CD4-positive, alpha-beta T cell (primary cell): ENCODE results near the gene MAPK8IP2. TPM values are rescaled to one million over a fixed set of nuclear protein-coding genes. Genes with fewer than 3 reads are reported as not detected.

Experiments
- ATAC-seq: fragments of 200-7000 bp; cut with Tn5 transposase; one replicate; pipeline ENCODE4 v1.10.0; 2022; ENCODE audit warnings: mild to moderate bottlenecking; ENCODE audit not compliant: poor library complexity
- CTCF ChIA-PET: fragments of 350-600 bp; sonication (Branson Sonifier 250); formaldehyde crosslinking; loops from one replicate; lab custom pipeline; 2021; ENCODE audit warnings: antibody characterized with exemption, inconsistent platforms; lab: Charles Lee
- POLR2A ChIA-PET: fragments of 350-600 bp; sonication (Branson Sonifier 250); formaldehyde crosslinking; loops from one replicate; lab custom pipeline; 2021; ENCODE audit warnings: antibody characterized with exemption, inconsistent platforms; lab: Charles Lee
- DNase-seq, 14 experiments: peaks; one replicate each; pipeline ENCODE4 v3.0.0-alpha.2; 2013 to 2020; ENCODE audit warnings: mixed read lengths in 2 of 14
- H3K27ac ChIP-seq, 2 donors: one replicate each; pipeline versions ENCODE4 v1.5.1 to v1.7.0; 2013; ENCODE audit warnings: low read length in 2 of 2, low read depth in 1 of 2, mild to moderate bottlenecking in 1 of 2
- H3K27me3 ChIP-seq, 2 experiments: 1 replicate in 1 of 2; 2 replicates in 1 of 2; pipeline versions ENCODE4 v1.6.1 to v1.7.0; 2013; ENCODE audit warnings: low read length in 2 of 2, control low read depth in 1 of 2, mild to moderate bottlenecking in 1 of 2, moderate library complexity in 1 of 2; ENCODE audit not compliant: insufficient read depth in 2 of 2, control insufficient read depth in 1 of 2
- H3K36me3 ChIP-seq: one replicate; pipeline ENCODE4 v1.6.1; 2013; ENCODE audit warnings: low read length, control low read depth; ENCODE audit not compliant: insufficient read depth
- H3K4me1 ChIP-seq: one replicate; pipeline ENCODE4 v1.6.1; 2013; ENCODE audit warnings: low read length, control low read depth; ENCODE audit not compliant: insufficient read depth
- H3K4me3 ChIP-seq: one replicate; pipeline ENCODE4 v1.5.1; 2013; ENCODE audit warnings: mild to moderate bottlenecking, low read length, moderate library complexity
- H3K9me3 ChIP-seq, 2 experiments: 1 replicate in 1 of 2; 2 replicates in 1 of 2; pipeline versions ENCODE4 v1.6.1 to v1.7.0; 2013; ENCODE audit warnings: low read length in 2 of 2, mild to moderate bottlenecking in 2 of 2, control low read depth in 1 of 2, moderate library complexity in 1 of 2; ENCODE audit not compliant: control insufficient read depth in 1 of 2, insufficient read depth in 1 of 2
- H3K27ac Mint-ChIP-seq: one replicate; pipeline ENCODE4 v1.8.0; 2020; ENCODE audit warnings: mixed read lengths
- H3K27me3 Mint-ChIP-seq: one replicate; pipeline ENCODE4 v1.8.0; 2021; ENCODE audit warnings: mixed read lengths
- H3K36me3 Mint-ChIP-seq: one replicate; pipeline ENCODE4 v1.8.0; 2021; ENCODE audit warnings: low read depth, mixed read lengths
- H3K4me1 Mint-ChIP-seq: one replicate; pipeline ENCODE4 v1.8.0; 2021; ENCODE audit warnings: low read depth, mixed read lengths
- H3K4me3 Mint-ChIP-seq: one replicate; pipeline ENCODE4 v1.8.0; 2020; ENCODE audit warnings: mild to moderate bottlenecking, mixed read lengths
- H3K9me3 Mint-ChIP-seq: one replicate; pipeline ENCODE4 v1.8.0; 2020; ENCODE audit warnings: mixed read lengths
- intact Hi-C, 2 experiments: fragments of 100-400 bp; cut with DNase I in 1 of 2; cut with micrococcal nuclease in 1 of 2; formaldehyde crosslinking; loops; one replicate each; pipeline versions ENCODE4 v1.15.1 to v1.9.0; 2023 to 2025; cut with DNase I, micrococcal nuclease
- total RNA-seq, 174 experiments: library from RNA in 2 of 174; stranded (reverse) in 2 of 174; gene quantifications; one replicate each; pipeline ENCODE4 v1.2.3 and lab custom pipeline; 2021 to 2026
- TF ChIP-seq, protein P1 (sequence below): fragments of 200-600 bp; IDR thresholded peaks from one replicate; pipeline ENCODE4 v1.8.0; 2022; ENCODE audit warnings: antibody characterized with exemption, mild to moderate bottlenecking

The MAPK8IP2 gene
- total RNA-seq, 2 experiments from 2014 or later: 0.31 to 0.52 TPM

DNA sequence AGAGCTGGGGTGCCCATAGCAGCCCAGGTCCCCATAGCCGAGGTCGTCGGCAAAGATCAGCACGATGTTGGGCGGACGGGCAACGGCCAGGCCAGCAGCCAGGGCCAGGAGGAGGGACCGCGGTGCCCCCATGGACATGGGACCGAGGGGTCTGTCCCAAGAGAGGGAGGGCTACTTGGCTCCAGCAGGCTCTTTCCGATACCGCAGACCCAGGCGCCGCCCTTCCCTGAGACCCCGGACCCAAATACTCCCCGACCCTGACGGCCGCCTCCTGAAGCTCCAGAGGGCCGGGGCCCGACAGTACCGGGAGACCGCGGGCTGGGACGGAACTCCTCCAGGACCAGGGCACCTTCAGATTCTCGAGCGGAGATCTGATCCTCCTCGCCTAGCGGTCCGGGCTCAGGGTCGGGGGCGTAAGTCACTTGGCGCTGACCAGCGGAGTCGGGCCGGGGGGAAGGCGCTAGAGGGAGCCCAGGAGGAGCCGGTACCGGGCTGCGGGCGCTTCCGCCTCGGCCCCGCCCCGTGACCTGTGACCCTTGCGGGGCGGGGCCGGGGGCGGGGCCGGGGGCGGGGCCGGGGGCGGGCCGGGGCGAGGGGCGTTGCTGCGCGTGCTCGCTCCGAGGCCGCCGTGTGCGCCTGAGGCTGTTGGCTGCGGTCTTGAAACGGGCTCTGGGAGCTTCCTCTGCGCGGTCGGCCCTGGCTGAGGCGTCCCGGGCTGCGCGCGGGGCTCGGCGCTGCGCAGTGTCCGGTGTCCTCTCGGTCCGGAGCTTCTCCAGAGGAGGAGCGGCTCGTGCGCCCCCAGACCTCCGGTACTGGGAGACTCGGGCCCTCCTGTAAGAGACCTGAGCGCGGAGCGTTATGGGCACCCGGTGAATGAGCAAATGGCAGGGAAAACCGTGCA is 27.3 kb downstream of the MAPK8IP2 start, which contains the start of gene ARSA:
TSS of gene ARSA (minus strand) at position 511 of the 901 bp plus-strand sequence. CDS start at position 138, 373 bp downstream.
- Histone ChIP-seq H3K4me1 (peaks cover 35% of the 10 kb centered on the region), H3K27ac (peak within 1 kb of the TSS; percentile 53 to 70), H3K36me3 (peaks cover 13% of the 10 kb centered on the region), H3K4me3 (peak within 1 kb of the TSS; percentile 84), H3K27me3 (no peaks in the 10 kb centered on the region), H3K9me3 (no peaks in the 10 kb centered on the region)
- CTCF ChIA-PET: interaction anchor here (1.5 to 2.7 kb wide), 2 partner anchors 65 to 102 kb away, joined by 5 to 9 read pairs; partner anchors contain the start of genes SCO2 and SYCE3
- Mint-ChIP-seq H3K27me3 (no peaks in the 10 kb centered on the region), H3K27ac (peak within 1 kb of the TSS; percentile 89), H3K9me3 (no peaks in the 10 kb centered on the region), H3K4me3 (peak within 1 kb of the TSS; percentile 89), H3K36me3 (peaks cover 17% of the 10 kb centered on the region), H3K4me1 (peaks cover 31% of the 10 kb centered on the region)
- ATAC-seq (peak; percentile 91), DNase-seq (peak; percentile 53 to 93 (median 74))
- intact Hi-C loops: no loop called here
- TF ChIP-seq, protein P1, sequence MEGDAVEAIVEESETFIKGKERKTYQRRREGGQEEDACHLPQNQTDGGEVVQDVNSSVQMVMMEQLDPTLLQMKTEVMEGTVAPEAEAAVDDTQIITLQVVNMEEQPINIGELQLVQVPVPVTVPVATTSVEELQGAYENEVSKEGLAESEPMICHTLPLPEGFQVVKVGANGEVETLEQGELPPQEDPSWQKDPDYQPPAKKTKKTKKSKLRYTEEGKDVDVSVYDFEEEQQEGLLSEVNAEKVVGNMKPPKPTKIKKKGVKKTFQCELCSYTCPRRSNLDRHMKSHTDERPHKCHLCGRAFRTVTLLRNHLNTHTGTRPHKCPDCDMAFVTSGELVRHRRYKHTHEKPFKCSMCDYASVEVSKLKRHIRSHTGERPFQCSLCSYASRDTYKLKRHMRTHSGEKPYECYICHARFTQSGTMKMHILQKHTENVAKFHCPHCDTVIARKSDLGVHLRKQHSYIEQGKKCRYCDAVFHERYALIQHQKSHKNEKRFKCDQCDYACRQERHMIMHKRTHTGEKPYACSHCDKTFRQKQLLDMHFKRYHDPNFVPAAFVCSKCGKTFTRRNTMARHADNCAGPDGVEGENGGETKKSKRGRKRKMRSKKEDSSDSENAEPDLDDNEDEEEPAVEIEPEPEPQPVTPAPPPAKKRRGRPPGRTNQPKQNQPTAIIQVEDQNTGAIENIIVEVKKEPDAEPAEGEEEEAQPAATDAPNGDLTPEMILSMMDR: no peak
- POLR2A ChIA-PET: interaction anchor here (0.7 to 1.4 kb wide), 7 partner anchors 45 to 377 kb away, joined by 3 to 9 read pairs (median 4); partner anchors contain the start of genes HDAC10, LMF2, NCAPH2 and SCO2

DNA sequence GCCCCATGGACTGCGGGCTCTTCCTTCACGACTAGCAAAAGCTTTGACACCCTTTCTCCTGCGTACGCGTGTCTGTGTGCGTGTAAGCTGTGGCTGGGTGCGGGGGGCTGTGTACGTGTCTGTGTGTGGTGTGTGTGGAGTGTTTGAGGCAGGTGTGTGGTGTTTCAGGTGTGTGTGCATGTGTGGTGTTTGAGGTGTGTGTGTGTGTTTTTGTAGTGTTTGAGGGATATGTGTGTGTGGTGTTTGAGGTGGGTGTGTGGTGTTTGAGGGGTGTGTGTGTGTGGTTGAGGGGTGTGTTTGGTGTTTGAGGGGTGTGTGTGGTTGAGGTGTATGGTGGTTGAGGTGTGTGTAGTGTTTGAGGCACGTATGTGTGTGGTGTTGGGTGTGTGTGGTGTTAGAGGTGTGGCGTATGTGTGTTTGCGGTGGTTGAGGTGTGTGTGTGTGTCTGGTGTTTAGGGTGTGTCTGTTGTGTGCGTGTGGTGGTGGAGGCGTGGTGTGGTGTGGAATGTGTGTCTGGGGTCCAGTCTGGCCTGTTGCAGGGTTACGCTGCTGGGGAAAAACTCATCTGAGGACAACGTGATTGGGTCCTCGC is 28.0 kb downstream of the MAPK8IP2 start:
- Histone ChIP-seq H3K9me3 (no peaks in the 10 kb centered on the region), H3K27me3 (no peaks in the 10 kb centered on the region), H3K27ac (peak overlapping the region; percentile 47 to 51), H3K4me1 (peaks cover 28% of the 10 kb centered on the region), H3K4me3 (peak overlapping the region; percentile 84), H3K36me3 (peaks cover 13% of the 10 kb centered on the region)
- Mint-ChIP-seq H3K36me3 (peaks cover 17% of the 10 kb centered on the region), H3K27me3 (no peaks in the 10 kb centered on the region), H3K4me1 (peaks cover 28% of the 10 kb centered on the region), H3K27ac (peak overlapping the region; percentile 89), H3K9me3 (no peaks in the 10 kb centered on the region), H3K4me3 (peak overlapping the region; percentile 88)
- intact Hi-C loops: no loop called here
- TF ChIP-seq, protein P1: no peak
- ChIA-PET CTCF (interaction anchor here (1.5 to 2.7 kb wide), 2 partner anchors 66 to 103 kb away, joined by 5 to 9 read pairs; partner anchors contain the start of genes SCO2 and SYCE3), POLR2A (interaction anchor here (1.0 to 1.4 kb wide), 5 partner anchors 46 to 378 kb away, joined by 3 to 9 read pairs (median 4); partner anchors contain the start of genes HDAC10 and SCO2)
- ATAC-seq (peak; percentile 13), DNase-seq (peak in 4 of 14 experiments; percentile 10 to 66 (median 22))

DNA sequence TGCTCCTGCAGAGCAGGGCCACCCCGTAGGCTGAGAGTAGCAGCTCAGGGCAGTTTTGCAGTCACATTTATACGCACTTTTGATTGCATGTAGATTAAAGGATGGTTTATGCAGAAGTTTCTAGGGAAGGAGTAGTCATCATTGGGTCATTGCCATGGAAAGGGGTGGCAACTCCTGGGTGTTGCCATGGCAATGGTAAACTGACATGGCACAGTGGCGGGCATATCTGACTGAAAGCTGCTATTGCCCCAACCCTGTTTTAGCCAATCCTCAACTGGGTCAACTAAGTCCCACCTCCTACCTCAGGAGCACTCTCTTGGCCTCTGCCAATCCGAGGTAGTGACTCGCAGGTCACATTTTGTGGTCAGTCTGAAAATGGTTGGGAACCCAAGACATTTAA is 29.8 kb downstream of the MAPK8IP2 start:
- no peak overlapping the region for H3K4me3 Mint-ChIP-seq
- H3K27me3 ChIP-seq: no peaks in the 10 kb centered on the region
- no peak for DNase-seq
- no peak for ATAC-seq
- H3K27me3 Mint-ChIP-seq: no peaks in the 10 kb centered on the region
- peaks cover 6% of the 10 kb centered on the region for H3K36me3 Mint-ChIP-seq
- no peak overlapping the region for H3K4me3 ChIP-seq
- H3K27ac ChIP-seq: no peak overlapping the region
- no peak overlapping the region for H3K27ac Mint-ChIP-seq
- TF ChIP-seq, protein P1: no peak
- H3K36me3 ChIP-seq: peaks cover 7% of the 10 kb centered on the region
- no peaks in the 10 kb centered on the region for H3K9me3 ChIP-seq
- no peaks in the 10 kb centered on the region for H3K9me3 Mint-ChIP-seq
- intact Hi-C loops: no loop called here
- POLR2A ChIA-PET: interaction anchor here (1.7 kb wide), 1 partner anchor 9 kb away, joined by 9 read pairs; no protein-coding TSS in a partner anchor
- peaks cover 28% of the 10 kb centered on the region for H3K4me1 ChIP-seq
- peaks cover 25% of the 10 kb centered on the region for H3K4me1 Mint-ChIP-seq
- CTCF ChIA-PET: interaction anchor here (1.6 kb wide), 1 partner anchor 105 kb away, joined by 3 read pairs; the partner anchor contains the start of gene SCO2
